Common myeloid progenitor, CD34-positive (primary cell): Measurements from ENCODE around the gene SEC23A.
"Not testable (repeated sequence)": the region's sequence is repeated elsewhere in the genome, so short reads cannot be mapped to it uniquely, and the experiment has no call there.

Source experiments
- CTCF ChIA-PET: fragments of 350-600 bp; sonication (Branson Sonifier 250); formaldehyde crosslinking; loops from one replicate; lab custom pipeline; 2021; ENCODE audit warnings: antibody characterized with exemption; lab: Charles Lee
- POLR2A ChIA-PET: fragments of 350-600 bp; sonication (Branson Sonifier 250); formaldehyde crosslinking; loops from one replicate; lab custom pipeline; 2021; ENCODE audit warnings: antibody characterized with exemption; lab: Charles Lee
- DNase-seq, 3 donors: peaks; one replicate each; pipeline versions ENCODE4 v3.0.0 to v3.0.0-alpha.2; 2013
- H3K27ac ChIP-seq, 2 experiments: 1 replicate in 1 of 2; 2 replicates in 1 of 2; pipeline ENCODE4 v1.7.0; 2013; ENCODE audit warnings: inconsistent platforms in 2 of 2, low read length in 2 of 2, mild to moderate bottlenecking in 2 of 2, low read depth in 1 of 2, moderate library complexity in 1 of 2; ENCODE audit not compliant: severe bottlenecking in 2 of 2, insufficient read depth in 1 of 2, poor library complexity in 1 of 2
- H3K27me3 ChIP-seq, 5 experiments: replicated peaks in 2 of 5; 1 replicate in 3 of 5; 2 replicates in 2 of 5; pipeline versions ENCODE4 v1.6.1 to v1.7.0; 2013; ENCODE audit warnings: low read length in 4 of 5, mild to moderate bottlenecking in 2 of 5, moderate library complexity in 2 of 5, inconsistent platforms in 1 of 5; ENCODE audit not compliant: insufficient read depth in 5 of 5, control insufficient read depth in 4 of 5
- H3K36me3 ChIP-seq, 4 experiments: 1 replicate in 2 of 4; 2 replicates in 2 of 4; pipeline versions ENCODE4 v1.6.1 to v1.7.0; 2013; ENCODE audit warnings: low read length in 3 of 4, control low read depth in 1 of 4, mild to moderate bottlenecking in 1 of 4; ENCODE audit not compliant: control insufficient read depth in 4 of 4, insufficient read depth in 4 of 4
- H3K4me1 ChIP-seq, 4 experiments: 1 replicate in 3 of 4; 2 replicates in 1 of 4; pipeline versions ENCODE4 v1.6.1 to v1.7.1; 2013; ENCODE audit warnings: low read length in 3 of 4, mild to moderate bottlenecking in 3 of 4, control low read depth in 1 of 4, inconsistent platforms in 1 of 4, moderate library complexity in 1 of 4; ENCODE audit not compliant: control insufficient read depth in 4 of 4, insufficient read depth in 4 of 4; ENCODE audit errors: control extremely low read depth in 1 of 4
- H3K4me3 ChIP-seq, 7 experiments: 1 replicate in 4 of 7; 2 replicates in 3 of 7; pipeline versions ENCODE4 v1.5.1 to v1.7.0; 2013; ENCODE audit warnings: mild to moderate bottlenecking in 7 of 7, low read length in 6 of 7, moderate library complexity in 6 of 7, inconsistent platforms in 2 of 7, low read depth in 2 of 7, control low read depth in 1 of 7; ENCODE audit not compliant: insufficient read depth in 4 of 7, control insufficient read depth in 1 of 7; ENCODE audit errors: extremely low read depth in 1 of 7
- H3K9me3 ChIP-seq, 5 experiments: 1 replicate in 4 of 5; 2 replicates in 1 of 5; pipeline versions ENCODE4 v1.6.1 to v1.7.1; 2013; ENCODE audit warnings: low read length in 4 of 5, mild to moderate bottlenecking in 2 of 5, inconsistent platforms in 1 of 5, low read depth in 1 of 5, moderate library complexity in 1 of 5; ENCODE audit not compliant: control insufficient read depth in 4 of 5, insufficient read depth in 2 of 5; ENCODE audit errors: control extremely low read depth in 1 of 5
- WGBS: methylation state at CpG from one replicate; pipeline ENCODE4 v1.1.5; 2013; ENCODE audit not compliant: insufficient coverage; 5-methylcytosine and 5-hydroxymethylcytosine counted together

Gene SEC23A

DNA sequence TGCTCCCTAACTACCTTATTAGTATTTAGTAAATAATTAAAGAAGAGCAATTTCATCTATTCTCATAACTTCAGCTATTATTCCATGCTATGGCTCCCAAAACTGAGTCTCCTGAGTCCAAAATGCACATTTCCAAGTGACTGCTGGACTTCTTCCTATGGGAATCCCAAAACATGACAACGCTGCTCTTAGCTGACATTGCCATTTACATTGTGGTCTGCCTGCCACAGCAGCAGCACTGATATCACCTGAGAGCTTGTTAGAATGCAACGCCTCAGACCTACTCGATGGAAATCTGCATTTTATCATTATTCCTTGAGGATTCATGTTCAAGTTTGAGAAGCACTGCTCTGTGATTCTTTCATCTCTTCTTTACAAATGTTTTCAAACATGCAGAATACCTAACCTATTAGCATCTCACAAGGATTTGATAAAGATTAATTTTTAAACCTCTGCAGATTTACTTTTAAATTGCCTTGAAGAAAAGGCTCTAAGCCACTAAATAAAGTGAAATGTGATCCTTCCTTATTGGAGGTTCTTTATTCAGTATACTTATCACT, 77.7 kb downstream of the SEC23A start:
- H3K4me3 ChIP-seq = no peak overlapping the region
- H3K27ac ChIP-seq = no peak overlapping the region
- 100% methylated on average over 3 of the region's 3 CpGs for WGBS
- H3K27me3 ChIP-seq = no peaks in the 10 kb centered on the region
- H3K36me3 ChIP-seq = peaks cover 2 to 8% (median 4%) of the 10 kb centered on the region in 4 experiments
- ChIA-PET CTCF (interaction anchor here (1.9 kb wide), 1 partner anchor 10 kb away, joined by 13 read pairs; no protein-coding TSS in a partner anchor), POLR2A (no interaction called here)
- H3K4me1 ChIP-seq = peaks cover 0 to 6% (median 3%) of the 10 kb centered on the region in 4 experiments
- DNase-seq = no peak
- no peaks in the 10 kb centered on the region for H3K9me3 ChIP-seq

DNA sequence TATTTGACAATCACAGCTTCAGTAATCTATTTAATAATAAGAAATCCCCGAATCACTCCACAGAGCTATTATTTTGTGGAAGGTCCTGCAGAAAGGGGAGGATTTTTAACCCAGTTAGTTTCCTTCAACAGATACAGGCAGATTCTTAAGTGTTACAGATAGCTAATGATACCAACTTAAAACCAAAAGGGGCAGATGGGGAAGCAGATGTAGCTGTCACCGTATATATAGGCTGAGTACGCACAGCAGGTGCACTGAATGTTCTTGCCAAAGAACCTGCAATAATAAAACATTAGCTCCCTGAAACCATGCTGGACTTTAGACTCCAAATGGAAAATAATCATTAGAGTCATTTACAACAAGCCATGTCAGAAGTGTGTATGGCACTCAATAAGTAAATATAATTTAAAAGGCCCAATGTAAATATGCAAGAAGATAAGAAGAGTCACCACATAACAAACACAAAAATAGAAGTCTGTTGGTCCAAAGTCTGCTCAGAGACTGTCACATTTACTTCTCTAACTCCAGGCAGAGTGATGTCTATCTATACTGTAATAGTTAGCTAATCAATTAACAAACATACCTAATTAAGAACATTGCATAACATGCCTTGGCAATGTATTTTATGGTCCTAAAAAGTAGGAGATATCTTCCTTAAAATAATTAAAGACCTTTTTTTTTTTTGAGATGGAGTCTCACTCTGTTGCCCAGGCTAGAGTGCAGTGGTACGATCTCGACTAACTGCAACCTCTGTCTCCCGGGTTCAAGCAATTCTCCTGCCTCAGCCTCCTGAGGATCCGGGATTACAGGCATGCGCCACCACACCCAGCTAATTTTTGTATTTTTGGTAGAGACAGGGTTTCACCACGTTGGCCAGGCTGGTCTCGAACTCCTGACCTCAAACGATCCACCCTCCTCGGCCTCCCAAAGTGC, 78.8 kb downstream of the SEC23A start:
- 95% methylated on average over 9 of the region's 12 CpGs for WGBS
- DNase-seq = no peak
- H3K9me3 ChIP-seq = no peaks in the 10 kb centered on the region
- ChIA-PET CTCF (interaction anchor here (0.6 to 1.9 kb wide), 3 partner anchors 9 to 878 kb away, joined by 3 to 13 read pairs (median 5); no protein-coding TSS in a partner anchor), POLR2A (no interaction called here)
- H3K4me3 ChIP-seq = no peak overlapping the region
- H3K36me3 ChIP-seq = no peaks in the 10 kb centered on the region
- H3K4me1 ChIP-seq = peaks cover 0 to 6% (median 3%) of the 10 kb centered on the region in 4 experiments
- no peaks in the 10 kb centered on the region for H3K27me3 ChIP-seq
- H3K27ac ChIP-seq = no peak overlapping the region

DNA sequence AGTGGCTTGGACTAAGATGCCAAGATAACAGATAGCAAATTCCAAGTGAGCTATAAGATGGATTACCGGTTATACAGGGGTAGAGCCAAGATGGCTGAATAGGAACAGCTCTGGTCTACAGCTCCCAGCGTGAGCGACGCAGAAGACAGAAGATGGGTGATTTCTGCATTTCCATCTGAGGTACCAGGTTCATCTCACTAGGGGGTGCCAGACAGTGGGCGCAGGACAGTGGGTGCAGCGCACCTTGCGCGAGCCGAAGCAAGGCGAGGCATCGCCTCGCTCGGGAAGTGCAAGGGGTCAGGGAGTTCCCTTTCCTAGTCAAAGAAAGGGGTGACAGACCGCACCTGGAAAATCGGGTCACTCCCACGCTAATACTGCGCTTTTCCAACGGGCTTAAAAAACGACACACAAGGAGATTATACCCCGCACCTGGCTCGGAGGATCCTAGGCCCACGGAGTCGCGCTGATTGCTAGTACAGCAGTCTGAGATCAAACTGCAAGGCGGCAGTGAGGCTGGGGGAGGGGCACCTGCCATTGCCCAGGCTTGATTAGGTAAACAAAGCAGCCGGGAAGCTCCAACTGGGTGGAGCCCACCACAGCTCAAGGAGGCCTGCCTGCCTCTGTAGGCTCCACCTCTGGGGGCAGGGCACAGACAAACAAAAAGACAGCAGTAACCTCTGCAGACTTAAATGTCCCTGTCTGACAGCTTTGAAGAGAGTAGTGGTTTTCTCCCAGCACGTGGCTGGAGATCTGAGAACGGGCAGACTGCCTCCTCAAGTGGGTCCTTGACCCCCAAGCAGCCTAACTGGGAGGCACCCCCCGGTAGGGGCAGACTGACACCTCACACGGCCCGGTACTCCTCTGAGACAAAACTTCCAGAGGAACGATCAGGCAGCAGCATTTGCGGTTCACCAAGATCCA, 85.7 kb downstream of the SEC23A start:
- CTCF ChIA-PET = interaction anchor here (1.2 to 2.3 kb wide), 3 partner anchors 150 to 296 kb away, joined by 4 to 12 read pairs (median 6); no protein-coding TSS in a partner anchor
- H3K4me3 ChIP-seq, H3K36me3 ChIP-seq, DNase-seq, H3K4me1 ChIP-seq, H3K27ac ChIP-seq, POLR2A ChIA-PET, H3K9me3 ChIP-seq, H3K27me3 ChIP-seq: not testable (repeated sequence)
- 93% methylated on average over 22 of the region's 33 CpGs for WGBS

DNA sequence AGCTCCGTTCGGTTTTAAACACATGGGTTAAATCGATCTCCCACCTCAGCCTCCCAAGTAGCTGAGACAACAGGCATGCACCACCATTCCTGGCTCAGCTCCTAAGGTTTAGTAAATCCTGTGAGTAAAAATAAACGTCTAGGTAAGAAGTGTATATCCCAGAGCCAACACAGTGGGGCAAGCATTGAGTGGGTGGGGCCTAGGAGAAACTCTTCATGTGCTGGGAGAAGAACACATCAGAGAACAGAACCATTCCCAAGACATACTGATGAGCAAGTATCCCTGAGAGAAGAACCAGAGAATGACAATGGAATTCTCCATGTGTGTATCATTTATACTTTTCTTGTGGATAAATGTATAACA, 86.3 kb downstream of the SEC23A start:
- Histone ChIP-seq H3K36me3 (no peaks in the 10 kb centered on the region), H3K27me3 (no peaks in the 10 kb centered on the region), H3K9me3 (no peaks in the 10 kb centered on the region), H3K27ac (no peak overlapping the region), H3K4me1 (peaks cover 0 to 3% (median 0%) of the 10 kb centered on the region in 4 experiments), H3K4me3 (no peak overlapping the region)
- WGBS = 90% methylated on average over 3 of the region's 4 CpGs
- ChIA-PET POLR2A (no interaction called here), CTCF (interaction anchor here (1.2 to 2.6 kb wide), 5 partner anchors 8 to 295 kb away, joined by 4 to 13 read pairs (median 6); no protein-coding TSS in a partner anchor)
- no peak for DNase-seq

DNA sequence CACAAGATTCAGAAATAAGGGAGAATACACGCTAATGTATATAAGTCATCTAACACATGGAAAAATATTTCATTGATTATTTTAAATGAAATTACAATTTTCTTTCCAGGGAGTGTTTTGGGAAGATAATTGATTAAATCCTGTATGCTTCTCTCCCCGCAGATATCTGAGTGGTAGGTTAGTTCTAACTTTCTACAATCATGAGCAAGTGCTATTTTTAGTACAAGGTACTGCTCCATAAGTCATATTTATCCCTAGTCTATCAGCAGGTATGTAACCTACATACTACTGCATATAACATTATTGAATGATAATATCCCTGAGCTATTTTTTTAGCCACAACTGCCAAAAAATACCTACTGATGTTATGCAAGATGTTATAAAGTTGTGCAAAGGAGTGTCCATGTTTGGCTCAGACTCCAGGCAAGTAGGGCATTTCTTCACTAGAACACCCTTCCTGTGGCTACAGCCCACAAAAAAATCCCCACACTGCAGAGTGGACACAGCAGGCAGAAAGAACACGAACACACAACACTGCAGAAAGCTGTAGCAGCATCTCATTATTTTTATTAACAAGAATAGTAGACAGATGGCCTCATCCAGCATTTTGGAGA, 87.0 kb downstream of the SEC23A start:
- H3K36me3 ChIP-seq = no peaks in the 10 kb centered on the region
- H3K4me3 ChIP-seq = no peak overlapping the region
- CTCF ChIA-PET = interaction anchor here (0.8 to 2.6 kb wide), 9 partner anchors 9 to 1110 kb away, joined by 3 to 13 read pairs (median 4); no protein-coding TSS in a partner anchor
- H3K27ac ChIP-seq = no peak overlapping the region
- H3K4me1 ChIP-seq = peaks cover 0 to 3% (median 0%) of the 10 kb centered on the region in 4 experiments
- WGBS = 100% methylated on average over 1 of the region's 3 CpGs
- no peaks in the 10 kb centered on the region for H3K9me3 ChIP-seq
- H3K27me3 ChIP-seq = no peaks in the 10 kb centered on the region
- DNase-seq = no peak
- POLR2A ChIA-PET = no interaction called here

DNA sequence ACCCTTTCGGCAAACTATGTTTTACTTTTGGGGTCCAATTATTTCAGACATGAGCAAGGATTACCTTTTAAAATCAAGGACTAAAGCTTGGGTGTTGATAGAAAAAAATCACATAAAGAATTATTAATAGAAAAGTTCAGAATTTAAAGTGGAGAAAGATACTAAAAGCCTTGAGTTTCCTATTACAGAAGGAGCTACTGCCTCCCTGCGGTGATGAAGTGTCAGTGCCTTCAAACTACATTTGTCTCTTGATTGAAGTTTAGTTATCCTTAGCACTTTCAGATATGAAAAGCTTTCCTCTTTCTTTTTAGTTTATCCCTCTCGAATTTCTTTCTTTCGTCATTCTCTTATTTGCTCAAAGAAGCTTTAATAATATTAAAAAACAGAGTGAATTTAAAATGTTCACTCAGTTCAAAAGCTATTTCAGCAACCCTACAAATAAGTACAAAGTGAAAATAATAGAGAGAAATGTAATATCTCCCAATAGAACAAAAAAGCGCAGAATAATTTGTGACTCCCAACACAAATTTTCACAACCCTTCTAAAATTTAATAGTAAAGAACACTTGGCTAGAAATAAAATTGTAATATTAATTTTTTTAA, 87.6 kb downstream of the SEC23A start:
- DNase-seq = peak; percentile 39 to 68 (median 58)
- Histone ChIP-seq H3K4me1 (peaks cover 0 to 3% (median 0%) of the 10 kb centered on the region in 4 experiments), H3K36me3 (no peaks in the 10 kb centered on the region), H3K27ac (no peak overlapping the region), H3K27me3 (no peaks in the 10 kb centered on the region), H3K9me3 (no peaks in the 10 kb centered on the region), H3K4me3 (no peak overlapping the region)
- 0% methylated on average over 1 of the region's 5 CpGs for WGBS
- POLR2A ChIA-PET = no interaction called here
- CTCF ChIA-PET = interaction anchor here (0.7 to 2.6 kb wide), 11 partner anchors 8 to 1113 kb away, joined by 3 to 13 read pairs (median 4); no protein-coding TSS in a partner anchor
